NCI-H82 treated with DMSO at 0.1 percent for 48 hours (cell line): ENCODE results near the gene PNPLA7.
"Not testable (repeated sequence)": the region's sequence is repeated elsewhere in the genome, so short reads cannot be mapped to it uniquely, and the experiment has no call there.

ENCODE experiments used
- DNase-seq: peaks from one replicate; lab custom pipeline; 2025; ENCODE audit not compliant: unreplicated experiment; lab: John Stamatoyannopoulos, UW

Gene PNPLA7

DNA sequence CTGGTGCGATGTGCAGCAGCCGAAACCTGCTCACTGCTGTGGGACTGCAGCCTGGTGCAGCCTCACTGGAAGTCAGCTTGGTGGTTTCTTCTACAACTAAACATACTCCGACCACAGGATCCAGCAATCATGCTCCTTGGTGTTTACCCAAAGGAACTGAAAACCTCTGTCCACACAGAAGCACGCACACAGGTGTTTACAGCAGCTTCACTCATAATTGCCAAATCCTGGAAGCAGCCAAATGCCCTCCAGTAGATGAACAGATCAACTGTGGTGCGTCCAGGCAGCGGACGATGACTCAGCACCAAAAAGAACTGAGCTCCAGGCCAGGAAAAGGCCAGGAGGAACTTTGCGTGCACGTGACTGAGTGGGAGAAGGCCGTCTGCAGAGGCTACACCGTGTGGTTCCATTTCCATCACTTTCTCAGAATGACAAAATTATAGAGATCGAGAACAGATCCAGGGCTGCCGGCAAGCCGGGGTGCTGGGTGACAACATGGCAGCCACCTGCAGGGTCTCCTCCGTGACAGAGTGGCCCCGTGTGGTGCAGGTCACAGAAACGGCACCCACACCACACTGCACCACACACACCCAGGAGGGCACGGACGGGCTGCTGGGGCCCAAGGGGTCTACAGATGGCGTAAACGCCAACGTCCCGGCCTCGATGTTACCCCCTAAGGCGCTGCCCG, 68.0 kb downstream of the PNPLA7 start:
- DNase-seq, result no peak

DNA sequence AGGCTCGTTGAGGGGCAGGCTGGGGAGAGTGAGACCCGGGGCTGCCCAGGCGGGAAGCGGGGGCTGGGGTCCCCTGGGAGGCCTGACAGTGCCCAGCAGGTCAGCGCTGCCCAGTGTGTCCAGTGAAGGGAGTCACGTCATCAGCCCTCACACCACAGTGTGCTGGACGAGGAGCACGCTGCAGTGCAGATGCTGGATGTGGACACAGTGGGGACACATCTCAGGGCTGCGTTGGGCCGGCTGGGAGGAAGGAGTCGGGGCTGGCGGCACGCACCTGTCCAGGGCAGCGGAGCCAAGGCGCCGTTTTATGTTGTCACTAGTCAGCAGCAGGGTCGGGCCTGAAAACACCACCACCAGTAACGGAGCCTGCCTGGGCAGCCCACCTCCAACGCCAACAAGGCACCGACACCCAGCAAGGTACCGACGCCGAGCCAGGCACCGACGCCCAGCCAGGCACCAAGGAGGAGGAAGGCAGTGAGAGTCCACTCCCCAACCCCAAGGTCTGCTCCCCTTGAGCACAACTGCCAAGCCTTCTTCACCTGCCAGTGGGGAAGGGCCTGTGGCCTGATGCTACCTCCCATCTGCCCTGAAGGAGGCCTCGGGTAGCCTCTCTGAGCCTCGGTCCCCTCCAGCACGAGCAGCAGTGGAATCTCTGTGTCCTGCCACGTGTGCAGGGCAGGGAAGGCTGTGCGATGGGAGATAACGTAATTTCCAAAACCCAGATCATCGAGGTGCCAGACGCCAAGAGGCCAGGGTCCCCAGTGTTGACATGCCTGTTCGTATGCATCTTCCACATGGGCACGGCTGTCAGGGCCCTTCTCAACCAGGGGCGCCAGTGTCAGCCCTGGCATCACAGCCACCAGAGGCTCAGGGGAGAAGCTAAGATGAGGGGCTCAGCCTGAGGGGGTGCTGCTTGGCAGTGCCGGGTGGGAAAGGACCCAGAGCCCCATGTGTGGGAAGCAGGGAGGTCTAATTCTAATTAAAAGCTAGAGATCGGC, 69.2 kb downstream of the PNPLA7 start:
- no peak for DNase-seq

DNA sequence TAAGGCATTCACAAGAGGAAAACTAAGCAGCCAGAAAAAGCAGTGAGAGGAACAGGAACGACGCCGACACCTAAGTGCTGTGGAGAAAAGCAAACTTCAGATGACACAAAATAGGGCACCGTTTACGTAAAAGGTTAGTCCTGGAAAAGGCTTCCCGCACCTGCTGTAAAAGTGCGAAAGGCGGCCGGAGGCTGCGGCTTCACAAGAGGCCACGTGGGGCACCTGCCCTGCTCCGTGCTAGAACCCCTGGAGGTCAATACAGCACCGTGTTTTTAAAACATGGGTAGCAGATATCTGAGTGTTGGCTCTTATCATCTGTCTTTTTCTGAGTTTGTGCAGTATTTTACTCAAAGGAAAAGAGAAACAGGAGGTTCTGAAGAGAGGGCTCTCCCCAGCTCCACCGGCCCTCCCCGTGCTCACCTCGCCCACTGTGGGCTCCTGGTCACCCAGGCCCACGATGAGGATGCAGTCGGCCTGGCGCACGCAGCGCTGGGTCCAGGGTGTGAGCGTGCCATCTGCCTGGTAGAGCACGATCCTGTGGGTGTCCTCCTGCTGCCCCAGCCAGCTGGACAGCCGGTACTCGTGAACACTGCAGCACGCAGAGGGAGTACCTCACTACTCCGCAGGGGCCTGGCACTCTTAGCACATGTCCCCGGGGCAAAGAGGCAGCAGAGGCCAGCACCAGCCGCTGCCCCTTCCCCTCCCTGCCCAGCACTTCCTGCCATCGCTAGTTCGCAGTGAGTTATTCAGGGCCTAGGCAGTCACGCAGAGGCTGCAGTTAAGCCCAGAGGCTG, 70.1 kb downstream of the PNPLA7 start:
- DNase-seq, result no peak

DNA sequence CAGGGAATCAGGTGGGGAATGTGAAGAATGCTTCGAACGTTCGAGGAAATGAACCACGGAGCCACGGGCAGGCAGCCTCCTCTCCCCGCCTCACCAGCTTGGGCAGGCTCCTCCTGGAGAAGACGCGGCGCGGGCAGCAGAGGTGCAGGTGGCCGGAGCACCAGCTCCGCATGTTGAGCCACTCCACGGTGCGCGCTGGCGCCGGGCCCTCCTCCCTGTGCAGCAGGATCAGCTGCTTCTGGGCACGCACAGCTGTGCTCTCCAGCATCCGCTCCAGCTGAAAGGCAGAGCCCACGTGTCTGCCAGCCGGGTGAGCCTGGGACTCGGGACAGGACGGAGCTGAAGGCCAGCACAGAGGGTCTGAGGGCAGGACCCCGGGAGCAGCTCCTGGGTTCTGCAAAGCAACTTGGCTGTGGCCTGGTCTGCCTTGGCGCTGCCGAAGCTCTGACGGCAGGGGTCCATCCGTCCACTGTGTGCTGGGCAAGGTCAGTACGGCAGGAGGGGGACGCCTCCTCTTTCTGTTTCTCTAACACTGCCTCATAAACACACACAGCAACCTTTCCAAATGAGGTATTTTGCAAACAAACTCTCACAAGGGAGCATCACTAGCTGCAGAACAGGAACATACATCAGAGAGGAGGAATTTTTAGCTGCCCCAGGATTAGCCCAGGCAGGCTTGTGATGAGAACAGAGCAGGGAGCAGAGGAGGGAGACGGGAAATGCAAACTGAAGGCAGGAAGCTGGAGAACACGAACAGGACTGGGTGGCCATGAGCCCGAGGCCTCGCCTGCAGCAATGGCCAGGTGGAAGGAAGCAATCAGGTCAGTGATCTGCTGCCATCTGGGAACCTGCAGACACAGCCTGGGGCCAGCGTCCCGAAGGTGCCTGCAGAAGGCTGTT, 71.0 kb downstream of the PNPLA7 start:
- DNase-seq, result no peak

DNA sequence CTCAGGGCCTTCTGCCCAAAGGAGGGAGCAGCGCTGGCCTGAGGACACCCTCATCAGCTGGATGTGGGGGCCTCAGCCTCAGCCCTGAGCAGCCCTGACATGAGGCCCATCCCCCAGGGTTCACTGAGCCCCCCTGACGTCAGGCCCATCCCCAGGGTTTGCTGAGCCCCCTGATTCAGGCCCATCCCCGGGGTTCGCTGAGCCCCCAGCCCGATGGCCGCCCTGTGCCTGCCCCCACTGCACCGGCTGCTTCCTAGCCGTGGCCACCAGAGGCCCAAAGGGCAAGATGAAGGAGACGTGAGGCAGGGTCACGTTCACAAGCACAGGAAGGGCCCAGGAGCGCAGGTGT, 71.6 kb downstream of the PNPLA7 start:
- no peak for DNase-seq

DNA sequence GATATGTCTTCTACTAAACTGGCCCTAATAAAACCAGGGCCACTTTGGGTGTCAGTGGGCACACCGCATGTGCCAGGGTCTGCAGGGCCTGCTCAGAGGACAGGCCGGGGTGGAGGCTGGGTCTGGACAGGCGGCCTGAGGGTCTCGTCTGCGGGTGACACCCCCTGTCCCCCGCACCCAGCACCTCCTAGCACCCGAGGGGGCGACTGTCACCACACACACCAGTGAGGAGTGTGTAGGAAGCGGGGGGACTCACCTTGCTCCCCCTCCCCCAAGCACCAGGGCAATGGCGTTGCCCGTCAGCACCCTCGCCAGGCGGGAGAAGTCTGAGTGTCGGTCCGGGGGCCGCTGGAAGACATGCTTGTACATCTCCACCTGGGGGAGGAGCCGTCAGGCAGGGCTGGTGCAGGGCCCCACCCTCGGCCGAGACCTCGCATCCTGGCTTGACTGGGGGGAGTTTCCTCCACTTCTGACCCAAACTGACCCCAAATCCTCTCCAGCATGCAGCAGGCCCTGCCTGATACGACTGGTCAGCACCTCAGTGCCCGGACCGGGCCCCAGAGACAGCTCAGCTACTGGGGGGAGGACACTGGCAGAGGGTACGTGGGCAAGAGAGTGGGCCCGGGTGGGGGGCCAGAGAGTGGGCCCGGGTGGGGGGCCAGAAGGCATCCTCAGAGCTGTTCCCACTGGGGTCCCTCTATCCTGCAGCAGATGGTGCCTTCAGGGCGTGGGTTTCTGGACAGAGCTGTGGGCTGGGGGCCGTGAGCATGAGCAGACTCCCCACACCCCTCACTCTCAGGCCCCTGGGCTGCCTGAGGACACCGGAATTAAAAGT, 72.2 kb downstream of the PNPLA7 start:
- DNase-seq, result no peak

DNA sequence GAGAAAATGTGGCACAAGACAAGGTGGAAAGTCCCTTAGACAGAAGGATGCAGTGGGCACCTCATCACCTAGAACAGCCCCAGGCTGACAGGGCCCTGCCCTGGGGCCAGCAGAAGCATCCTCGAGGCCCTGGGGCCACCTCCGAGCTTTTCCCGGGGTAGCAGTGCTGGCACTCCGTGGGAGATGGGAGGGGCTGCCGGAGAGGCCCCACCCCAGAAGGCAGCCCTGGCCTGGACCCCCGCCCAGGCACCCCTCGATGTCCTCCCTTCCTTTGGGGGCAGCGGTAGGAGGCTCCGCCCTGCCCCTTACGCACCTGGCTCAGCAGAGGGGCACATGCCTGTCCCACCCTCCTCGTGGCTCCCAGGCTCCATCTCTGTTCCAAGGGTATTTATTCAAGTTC, 73.3 kb downstream of the PNPLA7 start:
- no peak for DNase-seq

DNA sequence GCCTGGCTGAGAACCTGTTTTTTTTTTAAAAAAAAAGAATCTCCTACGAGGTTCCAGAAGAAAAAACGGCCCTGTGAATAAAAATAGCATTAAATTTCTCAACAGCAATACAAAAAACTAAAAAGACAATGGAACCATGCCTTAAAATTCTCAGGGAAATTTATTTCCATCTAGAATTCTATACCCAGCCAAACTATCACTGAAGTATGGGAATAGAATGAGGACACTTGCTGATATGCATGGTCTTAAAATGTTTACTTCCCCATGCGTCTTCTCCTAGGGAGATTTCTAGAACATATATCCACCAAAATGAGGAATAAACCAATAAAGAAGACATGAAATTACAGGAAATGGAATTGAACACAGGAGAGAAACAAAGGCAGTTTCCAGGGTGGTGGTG, 74.5 kb downstream of the PNPLA7 start:
- DNase-seq, result no peak

DNA sequence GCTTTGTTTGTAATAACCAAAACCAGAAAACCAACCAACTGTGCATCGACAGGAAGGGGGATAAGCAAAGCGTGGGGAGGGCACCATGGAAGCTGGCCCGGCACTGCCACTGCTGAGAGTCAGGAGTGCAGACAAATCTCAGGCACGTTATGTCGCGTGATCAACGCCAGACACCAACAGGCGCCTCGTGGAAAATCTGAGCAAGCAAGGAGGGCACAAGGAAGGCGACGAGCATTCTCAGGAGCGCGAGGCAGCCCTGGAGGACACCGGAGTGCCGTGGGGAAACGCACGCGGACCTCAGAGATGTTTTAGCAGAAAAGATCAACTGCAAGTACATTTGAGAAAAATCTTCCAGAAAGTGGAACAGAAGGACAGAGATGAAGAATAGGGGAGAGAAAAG, 75.9 kb downstream of the PNPLA7 start:
- no peak for DNase-seq

DNA sequence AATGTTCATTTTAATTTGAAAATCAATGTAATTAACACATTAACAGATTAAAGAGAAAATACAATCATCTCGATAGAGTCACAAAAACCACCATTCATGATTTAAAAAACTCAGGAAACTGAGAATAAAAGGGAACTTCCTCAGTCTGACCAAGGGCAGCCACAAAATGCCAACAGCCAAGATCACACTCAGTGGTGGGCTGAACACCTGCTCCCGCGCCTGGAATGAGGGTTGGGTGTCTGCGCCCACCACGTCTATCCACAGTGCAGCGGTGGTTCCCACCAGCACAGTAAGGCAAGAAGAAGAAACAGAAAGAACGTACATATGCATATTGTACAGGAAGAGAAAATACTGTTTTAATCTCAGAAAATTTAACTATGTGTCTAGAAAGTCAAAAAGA, 79.4 kb downstream of the PNPLA7 start:
- DNase-seq, result no peak

DNA sequence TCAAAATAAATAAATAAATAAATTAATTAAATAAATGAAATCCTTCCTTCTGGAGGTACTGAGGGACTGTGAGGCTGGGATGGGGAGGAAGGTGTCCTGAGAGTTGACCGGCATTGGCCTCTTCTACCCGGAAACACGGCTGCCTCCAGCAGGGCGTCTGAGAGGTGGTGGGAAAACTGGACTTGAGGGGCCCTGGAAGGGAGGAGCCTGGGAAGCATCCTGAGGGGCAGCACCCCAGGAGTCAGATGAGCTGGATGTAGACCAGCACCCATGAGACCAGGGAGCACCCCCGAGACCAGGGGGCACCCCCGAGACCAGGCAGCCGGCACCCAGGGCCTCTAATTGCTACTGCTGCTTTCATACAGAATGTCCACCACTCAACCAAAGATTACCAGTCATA, 82.3 kb downstream of the PNPLA7 start:
- DNase-seq, result no peak

DNA sequence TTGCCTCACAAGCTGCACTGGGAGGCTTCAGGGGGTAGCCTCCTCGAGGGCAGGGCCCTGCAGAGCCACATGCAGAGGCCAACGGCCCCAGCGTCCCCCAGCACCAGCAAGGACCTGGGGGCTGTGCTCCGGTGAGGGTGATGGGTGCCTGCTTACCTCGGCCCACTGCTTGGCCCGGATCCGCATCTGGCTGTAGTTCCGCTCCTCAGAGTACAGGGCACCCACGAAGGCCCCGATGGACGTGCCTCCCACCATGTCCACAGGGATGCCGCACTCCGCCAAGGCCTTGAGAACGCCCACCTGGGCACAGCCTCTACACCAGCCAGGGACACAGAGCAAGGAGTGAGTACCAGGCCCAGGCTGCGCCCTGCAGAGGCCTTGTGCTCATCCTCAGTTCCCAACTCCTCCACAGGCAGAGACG, 83.0 kb downstream of the PNPLA7 start:
- no peak for DNase-seq

DNA sequence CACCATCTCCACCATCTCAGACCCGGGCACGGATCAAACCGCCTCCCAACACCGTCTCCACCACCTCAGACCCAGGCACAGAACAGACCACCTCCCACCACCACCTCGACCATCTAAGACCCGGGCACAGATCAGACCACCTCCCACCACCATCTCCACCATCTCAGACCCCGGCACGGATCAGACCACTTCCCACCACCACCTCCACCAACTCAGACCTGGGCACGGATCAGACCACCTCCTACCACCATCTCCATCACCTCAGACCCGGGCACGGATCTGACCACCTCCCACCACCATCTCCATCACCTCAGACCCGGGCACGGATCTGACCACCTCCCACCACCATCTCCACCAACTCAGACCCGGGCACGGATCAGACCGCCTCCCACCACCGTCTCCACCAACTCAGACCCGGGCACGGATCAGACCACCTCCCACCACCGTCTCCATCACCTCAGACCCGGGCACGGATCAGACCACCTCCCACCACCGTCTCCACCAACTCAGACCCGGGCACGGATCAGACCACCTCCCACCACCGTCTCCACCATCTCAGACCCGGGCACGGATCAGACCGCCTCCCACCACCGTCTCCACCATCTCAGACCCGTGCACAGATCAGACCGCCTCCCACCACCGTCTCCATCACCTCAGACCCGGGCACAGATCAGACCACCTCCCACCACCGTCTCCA, 83.7 kb downstream of the PNPLA7 start:
- not testable (repeated sequence) for DNase-seq

DNA sequence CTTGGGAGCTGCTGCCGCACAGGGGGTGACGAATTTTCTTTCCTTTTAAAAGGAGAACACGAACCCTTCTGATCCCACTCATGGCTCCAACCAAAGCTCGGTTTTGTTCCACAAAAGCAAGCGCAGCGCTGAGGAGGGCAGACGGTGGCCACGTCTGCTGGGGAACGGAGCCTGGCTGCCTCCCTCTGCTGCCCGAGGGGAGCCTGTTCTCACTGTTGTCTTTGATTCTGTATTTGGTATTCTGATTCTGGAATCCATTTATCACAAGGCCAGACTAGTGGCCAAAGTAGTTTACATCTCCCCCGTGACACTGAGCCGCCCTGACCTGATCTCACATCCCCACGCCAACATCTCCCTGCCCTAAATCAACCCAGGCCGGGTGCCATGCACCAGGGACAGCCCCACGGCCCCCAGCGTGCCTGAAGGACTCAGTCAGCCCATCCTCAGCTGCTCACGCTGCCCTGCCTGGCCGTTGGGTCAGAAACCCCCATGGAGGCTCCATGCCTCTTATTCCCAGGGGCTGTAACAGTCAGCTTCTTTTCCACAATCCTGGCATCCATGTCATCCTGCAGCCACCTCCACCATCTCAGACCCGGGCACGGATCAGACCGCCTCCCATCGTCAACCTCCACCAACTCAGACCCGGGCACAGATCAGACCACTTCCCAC, 84.3 kb downstream of the PNPLA7 start:
- DNase-seq, result no peak

DNA sequence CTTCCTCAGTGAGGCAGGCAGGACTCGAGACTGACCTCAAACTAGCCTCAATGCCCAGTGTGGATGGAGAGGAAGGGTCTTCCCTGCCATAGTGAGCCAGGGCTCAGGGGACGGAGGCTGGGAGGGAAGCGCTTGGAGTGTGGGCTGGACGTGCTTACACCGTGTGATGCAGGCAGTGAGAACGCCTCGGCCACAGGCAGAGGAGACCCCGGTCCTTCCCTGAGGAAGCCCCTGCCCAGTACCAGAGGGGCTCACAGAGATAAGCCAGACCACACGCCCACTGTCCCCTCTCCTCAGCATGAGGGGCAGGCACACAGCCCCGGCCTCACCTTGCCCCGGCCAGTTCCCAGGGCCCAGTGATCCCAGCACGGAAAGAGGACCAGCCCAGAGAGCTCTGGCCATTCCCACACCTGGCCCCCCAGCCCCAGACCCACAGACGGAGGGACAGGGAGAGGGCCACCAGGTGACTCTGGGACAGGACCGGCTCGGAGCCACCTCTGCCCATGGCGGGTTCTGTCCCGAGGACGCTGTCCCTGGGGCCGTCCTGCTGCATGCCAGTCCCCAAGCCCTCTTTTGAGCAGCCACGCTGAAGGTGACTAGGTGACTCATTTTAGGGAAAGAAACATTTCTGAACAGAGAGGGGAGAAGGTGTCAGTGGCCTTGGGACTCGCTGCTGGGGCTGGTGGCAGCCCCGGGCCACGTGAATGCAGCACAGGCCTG, 85.0 kb downstream of the PNPLA7 start:
- no peak for DNase-seq

DNA sequence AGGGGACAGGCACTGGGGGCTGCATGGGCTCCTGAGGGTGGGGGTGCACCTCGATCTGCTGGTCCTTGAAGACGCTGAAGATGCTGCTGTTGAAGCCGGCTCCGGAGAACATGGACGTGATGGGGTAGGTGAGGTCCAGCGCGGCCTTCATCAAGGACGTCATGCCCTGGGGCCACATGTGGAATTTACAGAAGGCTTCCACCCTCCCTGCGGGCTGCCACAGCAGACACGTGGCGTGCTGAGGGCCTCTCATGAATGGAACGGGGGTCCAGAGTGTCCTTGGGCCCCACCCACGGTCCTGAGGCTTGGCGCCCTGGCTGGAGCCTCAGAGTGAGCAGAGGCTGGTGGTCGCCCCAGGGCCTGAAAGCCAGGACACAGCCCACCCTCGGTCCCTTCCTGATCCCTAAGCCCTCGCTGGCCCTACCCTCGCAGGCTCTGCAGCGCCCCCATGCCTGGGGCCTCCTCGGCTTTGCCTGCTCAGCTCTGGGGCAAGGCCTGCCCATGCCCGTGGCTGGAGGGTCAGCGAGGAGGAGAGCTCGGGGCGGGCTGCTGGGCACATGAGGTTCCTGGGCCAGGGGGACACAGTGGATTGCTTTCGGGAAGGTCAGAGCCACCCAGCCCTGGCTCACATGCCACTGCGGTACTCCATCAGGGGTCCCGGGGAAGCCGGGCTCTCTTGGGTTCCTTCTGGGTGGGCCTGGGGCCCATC, 85.8 kb downstream of the PNPLA7 start:
- no peak for DNase-seq

DNA sequence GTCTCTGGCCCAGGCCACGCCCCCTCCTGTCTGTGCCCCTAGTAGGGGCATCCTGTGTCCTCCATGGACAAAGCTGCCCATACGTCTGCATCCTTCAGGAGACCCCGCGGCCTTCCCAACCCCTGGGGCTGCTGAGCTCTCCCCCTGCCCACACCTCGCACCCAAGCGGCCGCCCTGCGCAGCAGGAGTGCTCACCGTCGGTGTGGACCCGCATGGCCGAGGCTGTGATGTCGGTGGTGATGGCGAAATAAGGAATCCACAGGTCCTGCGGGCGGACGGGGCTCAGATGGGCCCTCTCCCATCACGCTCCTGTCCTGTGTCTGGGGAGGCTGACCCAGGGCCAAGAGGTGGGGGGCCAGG, 86.3 kb downstream of the PNPLA7 start:
- no peak for DNase-seq
